ENCODE measurements around the gene KBTBD8. TPM values are rescaled to one million over a fixed set of nuclear protein-coding genes. Genes with fewer than 3 reads are reported as not detected.

KBTBD8 gene
- total RNA-seq, 1 donor from 2014 or later, result 9.2 TPM

DNA sequence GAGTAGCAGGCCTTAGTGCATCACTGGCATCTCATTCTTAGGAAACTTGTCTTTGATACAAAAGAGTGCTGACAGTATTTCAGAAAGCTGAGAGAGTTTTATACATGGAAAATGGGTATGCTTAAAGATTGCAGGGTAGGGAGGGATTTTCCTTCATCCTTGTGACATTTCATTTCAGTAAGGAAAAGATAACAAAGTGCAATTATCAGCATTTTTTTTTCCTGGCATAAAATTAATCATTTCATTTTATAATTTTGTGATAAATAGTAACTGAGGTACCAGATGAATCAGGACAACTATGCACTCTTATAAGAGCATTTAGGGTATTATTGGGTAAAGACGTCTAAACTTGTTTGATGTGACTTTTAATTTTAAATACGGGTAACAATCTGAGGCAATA lies 10.3 kb downstream of the KBTBD8 start:
- TF ChIP-seq, protein P1, sequence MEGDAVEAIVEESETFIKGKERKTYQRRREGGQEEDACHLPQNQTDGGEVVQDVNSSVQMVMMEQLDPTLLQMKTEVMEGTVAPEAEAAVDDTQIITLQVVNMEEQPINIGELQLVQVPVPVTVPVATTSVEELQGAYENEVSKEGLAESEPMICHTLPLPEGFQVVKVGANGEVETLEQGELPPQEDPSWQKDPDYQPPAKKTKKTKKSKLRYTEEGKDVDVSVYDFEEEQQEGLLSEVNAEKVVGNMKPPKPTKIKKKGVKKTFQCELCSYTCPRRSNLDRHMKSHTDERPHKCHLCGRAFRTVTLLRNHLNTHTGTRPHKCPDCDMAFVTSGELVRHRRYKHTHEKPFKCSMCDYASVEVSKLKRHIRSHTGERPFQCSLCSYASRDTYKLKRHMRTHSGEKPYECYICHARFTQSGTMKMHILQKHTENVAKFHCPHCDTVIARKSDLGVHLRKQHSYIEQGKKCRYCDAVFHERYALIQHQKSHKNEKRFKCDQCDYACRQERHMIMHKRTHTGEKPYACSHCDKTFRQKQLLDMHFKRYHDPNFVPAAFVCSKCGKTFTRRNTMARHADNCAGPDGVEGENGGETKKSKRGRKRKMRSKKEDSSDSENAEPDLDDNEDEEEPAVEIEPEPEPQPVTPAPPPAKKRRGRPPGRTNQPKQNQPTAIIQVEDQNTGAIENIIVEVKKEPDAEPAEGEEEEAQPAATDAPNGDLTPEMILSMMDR (IDR thresholded peaks at IDR 0.05; ENCODE audit: insufficient read depth, low read depth, low read length), result no peak
- no peak for TF ChIP-seq EZH2 (IDR thresholded peaks at IDR 0.05; ENCODE audit: insufficient read depth, low read length)
- H3K36me3 ChIP-seq (ENCODE audit: insufficient read depth, low read length), result peaks cover 24% of the 10 kb centered on the region
- no peak overlapping the region for H3K4me2 ChIP-seq (ENCODE audit: low read length)
- no peaks in the 10 kb centered on the region for H3K9me3 Mint-ChIP-seq (ENCODE audit: unreplicated experiment)
- H3K79me2 ChIP-seq (ENCODE audit: insufficient read depth, low read length), result peaks cover 22% of the 10 kb centered on the region
- no peaks in the 10 kb centered on the region for H3K27me3 ChIP-seq (ENCODE audit: insufficient read depth, low read length)
- no peak overlapping the region for H2AFZ ChIP-seq (ENCODE audit: low read depth, low read length)
- no peak overlapping the region for H3K4me3 Mint-ChIP-seq (ENCODE audit: unreplicated experiment)
- FAIRE-seq, result no peak
- no peak overlapping the region for H3K9ac ChIP-seq (ENCODE audit: low read length)
- no peak overlapping the region for H3K27ac Mint-ChIP-seq (ENCODE audit: unreplicated experiment)
- no peak overlapping the region for H3K27ac ChIP-seq (ENCODE audit: low read depth, low read length)
- H4K20me1 ChIP-seq (ENCODE audit: insufficient read depth, low read length), result no peaks in the 10 kb centered on the region
- H3K4me3 ChIP-seq (ENCODE audit: insufficient read depth, low read depth, low read length), result no peak overlapping the region
- H3K4me1 ChIP-seq (ENCODE audit: insufficient read depth, low read length), result no peaks in the 10 kb centered on the region
- no peaks in the 10 kb centered on the region for H3K4me1 Mint-ChIP-seq (ENCODE audit: low read depth, unreplicated experiment)
- DNase-seq (ENCODE audit: low read depth), result no peak
- no peaks in the 10 kb centered on the region for H3K27me3 Mint-ChIP-seq (ENCODE audit: low read depth, unreplicated experiment)
- H3K9me3 ChIP-seq (ENCODE audit: insufficient read depth, low read depth, low read length), result no peaks in the 10 kb centered on the region
- H3K36me3 Mint-ChIP-seq (ENCODE audit: low read depth, unreplicated experiment), result no peaks in the 10 kb centered on the region

DNA sequence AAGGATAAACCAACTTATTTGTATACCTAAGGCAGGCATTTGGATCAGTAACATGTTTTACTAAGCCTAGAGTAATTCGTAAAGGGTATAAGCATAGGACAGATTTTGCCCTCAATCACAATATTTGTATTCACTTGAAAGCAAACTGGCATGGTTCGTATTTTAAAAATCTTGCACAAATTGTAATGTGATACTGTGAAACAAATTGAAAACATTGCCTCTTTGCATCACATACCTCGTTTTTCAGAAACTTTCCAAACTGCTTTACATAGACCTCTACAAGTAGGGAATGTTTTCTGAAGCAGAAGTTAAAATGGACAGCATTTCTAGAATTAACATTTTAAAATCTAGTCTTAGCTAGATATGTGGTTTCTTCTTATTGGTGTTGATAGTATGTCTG lies 11.6 kb downstream of the KBTBD8 start:
- peak; percentile 54 for FAIRE-seq

More for the DNA sequence above, 11.6 kb downstream of the KBTBD8 start:
- Histone ChIP-seq H3K27ac (ENCODE audit: low read depth, low read length) (no peak overlapping the region), H3K4me2 (ENCODE audit: low read length) (no peak overlapping the region), H3K4me1 (ENCODE audit: insufficient read depth, low read length) (no peaks in the 10 kb centered on the region), H3K4me3 (ENCODE audit: insufficient read depth, low read depth, low read length) (no peak overlapping the region), H2AFZ (ENCODE audit: low read depth, low read length) (no peak overlapping the region), H3K36me3 (ENCODE audit: insufficient read depth, low read length) (peaks cover 16% of the 10 kb centered on the region), H3K79me2 (ENCODE audit: insufficient read depth, low read length) (peaks cover 12% of the 10 kb centered on the region), H3K9ac (ENCODE audit: low read length) (no peak overlapping the region), H3K9me3 (ENCODE audit: insufficient read depth, low read depth, low read length) (no peaks in the 10 kb centered on the region), H4K20me1 (ENCODE audit: insufficient read depth, low read length) (no peaks in the 10 kb centered on the region), H3K27me3 (ENCODE audit: insufficient read depth, low read length) (no peaks in the 10 kb centered on the region)
- H3K27me3 Mint-ChIP-seq (ENCODE audit: low read depth, unreplicated experiment), result no peaks in the 10 kb centered on the region
- no peaks in the 10 kb centered on the region for H3K36me3 Mint-ChIP-seq (ENCODE audit: low read depth, unreplicated experiment)
- H3K9me3 Mint-ChIP-seq (ENCODE audit: unreplicated experiment), result no peaks in the 10 kb centered on the region
- no peaks in the 10 kb centered on the region for H3K4me1 Mint-ChIP-seq (ENCODE audit: low read depth, unreplicated experiment)
- H3K4me3 Mint-ChIP-seq (ENCODE audit: unreplicated experiment), result no peak overlapping the region
- H3K27ac Mint-ChIP-seq (ENCODE audit: unreplicated experiment), result no peak overlapping the region
- no peak for DNase-seq (ENCODE audit: low read depth)
- TF ChIP-seq, protein P1 (IDR thresholded peaks at IDR 0.05; ENCODE audit: insufficient read depth, low read depth, low read length), result no peak
- TF ChIP-seq EZH2 (IDR thresholded peaks at IDR 0.05; ENCODE audit: insufficient read depth, low read length), result no peak
